NCI-H2029 treated with DMSO at 0.1 percent for 48 hours (cell line): ENCODE measurements around the gene HES1.
"Not testable (repeated sequence)": the region's sequence is repeated elsewhere in the genome, so short reads cannot be mapped to it uniquely, and the experiment has no call there.

Experiments used
- DNase-seq: peaks from one replicate; lab custom pipeline; 2025; lab: John Stamatoyannopoulos, UW

HES1 gene

GRCh38 chr3:194135806-194136518 lies at the start of gene HES1:
TSS of gene HES1 (plus strand) at chr3:194136148. CDS start at chr3:194136381, 233 bp downstream.
- peak; percentile 95 for DNase-seq

GRCh38 chr3:194086388-194087075 lies 49.4 kb upstream of the HES1 start:
- no peak for DNase-seq

GRCh38 chr3:194087280-194087679 lies 48.7 kb upstream of the HES1 start:
- no peak for DNase-seq

GRCh38 chr3:194087995-194088855 lies 47.7 kb upstream of the HES1 start:
- no peak for DNase-seq

- DNase-seq: no peak
Measured at GRCh38 chr3:194089357-194090177, 46.4 kb upstream of the HES1 start.

- DNase-seq: not testable (repeated sequence)
Measured at GRCh38 chr3:194090178-194090555, 45.8 kb upstream of the HES1 start.

GRCh38 chr3:194090716-194091115 lies 45.2 kb upstream of the HES1 start:
- DNase-seq: no peak

GRCh38 chr3:194091141-194091540 lies 44.8 kb upstream of the HES1 start:
- DNase-seq: no peak

GRCh38 chr3:194091897-194092296 lies 44.1 kb upstream of the HES1 start:
- DNase-seq: not testable (repeated sequence)

- DNase-seq: no peak
Measured at GRCh38 chr3:194092881-194093301, 43.1 kb upstream of the HES1 start.

GRCh38 chr3:194093842-194094241 lies 42.1 kb upstream of the HES1 start:
- no peak for DNase-seq

- DNase-seq: peak; percentile 82
Measured at GRCh38 chr3:194095464-194095863, 40.5 kb upstream of the HES1 start.

GRCh38 chr3:194095902-194096301 lies 40.0 kb upstream of the HES1 start:
- no peak for DNase-seq

- no peak for DNase-seq
Measured at GRCh38 chr3:194097141-194097882, 38.6 kb upstream of the HES1 start.

GRCh38 chr3:194098081-194098842 lies 37.7 kb upstream of the HES1 start:
- DNase-seq: no peak

GRCh38 chr3:194098843-194099183 lies 37.1 kb upstream of the HES1 start:
- no peak for DNase-seq

- no peak for DNase-seq
Measured at GRCh38 chr3:194099215-194099614, 36.7 kb upstream of the HES1 start.

GRCh38 chr3:194100856-194101390 lies 35.0 kb upstream of the HES1 start:
- DNase-seq: no peak

- no peak for DNase-seq
Measured at GRCh38 chr3:194101592-194102432, 34.1 kb upstream of the HES1 start.
